ENCODE measurements around the gene ZBTB20. TPM values are rescaled to one million over a fixed set of nuclear protein-coding genes. Genes with fewer than 3 reads are reported as not detected.

The ZBTB20 gene
- total RNA-seq, 1 donor: 32.9 TPM

- no peaks in the 10 kb centered on the region for H4K20me1 ChIP-seq (ENCODE audit: insufficient read depth, low read length)
- no peak overlapping the region for H3K4me2 ChIP-seq (ENCODE audit: insufficient read depth, low read length)
- H3K27ac ChIP-seq (ENCODE audit: low read depth, low read length): no peak overlapping the region
- no peak overlapping the region for H3K4me3 ChIP-seq (ENCODE audit: insufficient read depth, low read length)
- H2AFZ ChIP-seq (ENCODE audit: low read length): no peak overlapping the region
- H3K27me3 ChIP-seq (ENCODE audit: insufficient read depth, low read length): no peaks in the 10 kb centered on the region
- no peaks in the 10 kb centered on the region for H3K36me3 ChIP-seq (ENCODE audit: insufficient read depth, low read length)
- H3K79me2 ChIP-seq (ENCODE audit: insufficient read depth, low read length): no peaks in the 10 kb centered on the region
- TF ChIP-seq, protein P1, sequence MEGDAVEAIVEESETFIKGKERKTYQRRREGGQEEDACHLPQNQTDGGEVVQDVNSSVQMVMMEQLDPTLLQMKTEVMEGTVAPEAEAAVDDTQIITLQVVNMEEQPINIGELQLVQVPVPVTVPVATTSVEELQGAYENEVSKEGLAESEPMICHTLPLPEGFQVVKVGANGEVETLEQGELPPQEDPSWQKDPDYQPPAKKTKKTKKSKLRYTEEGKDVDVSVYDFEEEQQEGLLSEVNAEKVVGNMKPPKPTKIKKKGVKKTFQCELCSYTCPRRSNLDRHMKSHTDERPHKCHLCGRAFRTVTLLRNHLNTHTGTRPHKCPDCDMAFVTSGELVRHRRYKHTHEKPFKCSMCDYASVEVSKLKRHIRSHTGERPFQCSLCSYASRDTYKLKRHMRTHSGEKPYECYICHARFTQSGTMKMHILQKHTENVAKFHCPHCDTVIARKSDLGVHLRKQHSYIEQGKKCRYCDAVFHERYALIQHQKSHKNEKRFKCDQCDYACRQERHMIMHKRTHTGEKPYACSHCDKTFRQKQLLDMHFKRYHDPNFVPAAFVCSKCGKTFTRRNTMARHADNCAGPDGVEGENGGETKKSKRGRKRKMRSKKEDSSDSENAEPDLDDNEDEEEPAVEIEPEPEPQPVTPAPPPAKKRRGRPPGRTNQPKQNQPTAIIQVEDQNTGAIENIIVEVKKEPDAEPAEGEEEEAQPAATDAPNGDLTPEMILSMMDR (IDR thresholded peaks at IDR 0.05; ENCODE audit: extremely low read depth, low read depth, low read length): no peak
- DNase-seq (ENCODE audit: insufficient read length, low spot score, missing footprints): no peak
- H3K9me3 ChIP-seq (ENCODE audit: low read depth, low read length): no peaks in the 10 kb centered on the region
- H3K4me1 ChIP-seq (ENCODE audit: insufficient read depth, low read length): no peaks in the 10 kb centered on the region
Observed at GRCh38 chr3:114639171-114639570, 507.9 kb downstream of the ZBTB20 start.

GRCh38 chr3:114635878-114636277, 511.2 kb downstream of the ZBTB20 start:
- H3K4me1 ChIP-seq (ENCODE audit: insufficient read depth, low read length): no peaks in the 10 kb centered on the region
- no peak for DNase-seq (ENCODE audit: insufficient read length, low spot score, missing footprints)
- H3K27ac ChIP-seq (ENCODE audit: low read depth, low read length): no peak overlapping the region
- H3K4me3 ChIP-seq (ENCODE audit: insufficient read depth, low read length): no peak overlapping the region
- H3K36me3 ChIP-seq (ENCODE audit: insufficient read depth, low read length): no peaks in the 10 kb centered on the region
- no peaks in the 10 kb centered on the region for H4K20me1 ChIP-seq (ENCODE audit: insufficient read depth, low read length)
- H2AFZ ChIP-seq (ENCODE audit: low read length): no peak overlapping the region
- no peaks in the 10 kb centered on the region for H3K9me3 ChIP-seq (ENCODE audit: low read depth, low read length)
- TF ChIP-seq, protein P1 (IDR thresholded peaks at IDR 0.05; ENCODE audit: extremely low read depth, low read depth, low read length): no peak
- no peak overlapping the region for H3K4me2 ChIP-seq (ENCODE audit: insufficient read depth, low read length)
- H3K79me2 ChIP-seq (ENCODE audit: insufficient read depth, low read length): no peaks in the 10 kb centered on the region
- no peaks in the 10 kb centered on the region for H3K27me3 ChIP-seq (ENCODE audit: insufficient read depth, low read length)

DNA sequence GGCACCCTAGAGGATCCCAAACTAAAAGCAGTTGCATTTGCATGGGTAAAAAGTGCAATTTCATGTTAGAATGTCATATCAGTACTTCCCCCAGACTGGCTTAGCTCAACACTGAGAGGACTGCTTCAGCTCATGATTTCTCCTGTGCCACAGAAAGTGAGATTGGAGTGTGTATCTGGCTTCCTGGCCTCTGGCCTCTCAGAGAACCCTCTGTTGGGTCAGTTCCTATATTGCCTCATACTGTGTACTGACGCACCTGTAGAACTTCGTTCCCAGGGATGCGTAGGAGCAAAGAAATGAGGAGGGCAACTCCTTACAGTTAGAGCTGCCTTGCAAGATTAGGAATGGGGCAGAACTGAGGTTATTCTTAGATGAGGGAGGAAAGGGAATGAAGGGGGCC, 512.5 kb downstream of the ZBTB20 start:
- TF ChIP-seq, protein P1 (IDR thresholded peaks at IDR 0.05; ENCODE audit: extremely low read depth, low read depth, low read length): no peak
- Histone ChIP-seq H3K9me3 (ENCODE audit: low read depth, low read length) (no peaks in the 10 kb centered on the region), H3K27me3 (ENCODE audit: insufficient read depth, low read length) (no peaks in the 10 kb centered on the region), H4K20me1 (ENCODE audit: insufficient read depth, low read length) (no peaks in the 10 kb centered on the region), H3K27ac (ENCODE audit: low read depth, low read length) (no peak overlapping the region), H3K4me2 (ENCODE audit: insufficient read depth, low read length) (no peak overlapping the region), H2AFZ (ENCODE audit: low read length) (no peak overlapping the region), H3K36me3 (ENCODE audit: insufficient read depth, low read length) (no peaks in the 10 kb centered on the region), H3K4me1 (ENCODE audit: insufficient read depth, low read length) (no peaks in the 10 kb centered on the region), H3K79me2 (ENCODE audit: insufficient read depth, low read length) (no peaks in the 10 kb centered on the region), H3K4me3 (ENCODE audit: insufficient read depth, low read length) (no peak overlapping the region)
- DNase-seq (ENCODE audit: insufficient read length, low spot score, missing footprints): no peak

GRCh38 chr3:114632757-114633424, 514.2 kb downstream of the ZBTB20 start:
- H3K4me2 ChIP-seq (ENCODE audit: insufficient read depth, low read length): no peak overlapping the region
- no peak overlapping the region for H3K27ac ChIP-seq (ENCODE audit: low read depth, low read length)
- DNase-seq (ENCODE audit: insufficient read length, low spot score, missing footprints): no peak
- TF ChIP-seq, protein P1 (IDR thresholded peaks at IDR 0.05; ENCODE audit: extremely low read depth, low read depth, low read length): no peak
- no peaks in the 10 kb centered on the region for H3K9me3 ChIP-seq (ENCODE audit: low read depth, low read length)
- H3K4me3 ChIP-seq (ENCODE audit: insufficient read depth, low read length): no peak overlapping the region
- peaks cover 8% of the 10 kb centered on the region for H3K4me1 ChIP-seq (ENCODE audit: insufficient read depth, low read length)
- H3K27me3 ChIP-seq (ENCODE audit: insufficient read depth, low read length): no peaks in the 10 kb centered on the region
- no peaks in the 10 kb centered on the region for H3K79me2 ChIP-seq (ENCODE audit: insufficient read depth, low read length)
- no peak overlapping the region for H2AFZ ChIP-seq (ENCODE audit: low read length)
- no peaks in the 10 kb centered on the region for H3K36me3 ChIP-seq (ENCODE audit: insufficient read depth, low read length)
- no peaks in the 10 kb centered on the region for H4K20me1 ChIP-seq (ENCODE audit: insufficient read depth, low read length)
